ENCODE data around the gene MIPEP. TPM values are rescaled to one million over a fixed set of nuclear protein-coding genes. Genes with fewer than 3 reads are reported as not detected.

Gene MIPEP
- total RNA-seq, 1 experiment from 2014 or later = 24.7 TPM

DNA sequence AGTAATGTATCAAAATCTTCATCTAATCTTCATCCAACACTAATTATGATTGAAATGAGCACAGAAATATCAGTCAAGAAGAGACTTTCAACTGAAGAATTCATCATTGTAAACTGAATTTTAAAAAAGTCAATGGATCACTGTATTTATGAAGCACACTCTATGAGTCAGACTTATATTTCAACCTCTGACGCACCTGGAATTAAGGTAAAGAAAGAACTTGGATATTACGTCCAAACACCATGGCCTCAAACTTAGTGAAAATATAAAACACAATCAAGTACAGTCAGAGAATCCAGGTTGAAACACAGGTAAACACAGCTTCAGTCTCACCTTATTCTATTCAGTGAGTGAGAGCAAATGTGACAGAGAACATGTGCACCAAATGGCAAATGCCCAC lies 39.5 kb downstream of the MIPEP start:
- Mint-ChIP-seq H3K4me3 (ENCODE audit: unreplicated experiment) (no peak overlapping the region), H3K27me3 (ENCODE audit: insufficient read depth, unreplicated experiment) (no peaks in the 10 kb centered on the region), H3K36me3 (ENCODE audit: insufficient read depth, unreplicated experiment) (peaks cover 6% of the 10 kb centered on the region), H3K27ac (ENCODE audit: low read depth, unreplicated experiment) (no peak overlapping the region), H3K9me3 (ENCODE audit: unreplicated experiment) (no peaks in the 10 kb centered on the region), H3K4me1 (ENCODE audit: insufficient read depth, unreplicated experiment) (peaks cover 5% of the 10 kb centered on the region)
- TF ChIP-seq, protein P1, sequence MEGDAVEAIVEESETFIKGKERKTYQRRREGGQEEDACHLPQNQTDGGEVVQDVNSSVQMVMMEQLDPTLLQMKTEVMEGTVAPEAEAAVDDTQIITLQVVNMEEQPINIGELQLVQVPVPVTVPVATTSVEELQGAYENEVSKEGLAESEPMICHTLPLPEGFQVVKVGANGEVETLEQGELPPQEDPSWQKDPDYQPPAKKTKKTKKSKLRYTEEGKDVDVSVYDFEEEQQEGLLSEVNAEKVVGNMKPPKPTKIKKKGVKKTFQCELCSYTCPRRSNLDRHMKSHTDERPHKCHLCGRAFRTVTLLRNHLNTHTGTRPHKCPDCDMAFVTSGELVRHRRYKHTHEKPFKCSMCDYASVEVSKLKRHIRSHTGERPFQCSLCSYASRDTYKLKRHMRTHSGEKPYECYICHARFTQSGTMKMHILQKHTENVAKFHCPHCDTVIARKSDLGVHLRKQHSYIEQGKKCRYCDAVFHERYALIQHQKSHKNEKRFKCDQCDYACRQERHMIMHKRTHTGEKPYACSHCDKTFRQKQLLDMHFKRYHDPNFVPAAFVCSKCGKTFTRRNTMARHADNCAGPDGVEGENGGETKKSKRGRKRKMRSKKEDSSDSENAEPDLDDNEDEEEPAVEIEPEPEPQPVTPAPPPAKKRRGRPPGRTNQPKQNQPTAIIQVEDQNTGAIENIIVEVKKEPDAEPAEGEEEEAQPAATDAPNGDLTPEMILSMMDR (IDR thresholded peaks at IDR 0.05; ENCODE audit: unreplicated experiment) = no peak
- BruUV-seq (replicated peaks) = no TSS peak
- POLR2A ChIA-PET = interaction anchor here (0.7 kb wide), 2 partner anchors 11 to 361 kb away, joined by 3 to 4 read pairs; no protein-coding TSS in a partner anchor
- CTCF ChIA-PET = no interaction called here
- DNase-seq (ENCODE audit: unreplicated experiment) = no peak
- intact Hi-C loops (cut with micrococcal nuclease) = no loop called here

DNA sequence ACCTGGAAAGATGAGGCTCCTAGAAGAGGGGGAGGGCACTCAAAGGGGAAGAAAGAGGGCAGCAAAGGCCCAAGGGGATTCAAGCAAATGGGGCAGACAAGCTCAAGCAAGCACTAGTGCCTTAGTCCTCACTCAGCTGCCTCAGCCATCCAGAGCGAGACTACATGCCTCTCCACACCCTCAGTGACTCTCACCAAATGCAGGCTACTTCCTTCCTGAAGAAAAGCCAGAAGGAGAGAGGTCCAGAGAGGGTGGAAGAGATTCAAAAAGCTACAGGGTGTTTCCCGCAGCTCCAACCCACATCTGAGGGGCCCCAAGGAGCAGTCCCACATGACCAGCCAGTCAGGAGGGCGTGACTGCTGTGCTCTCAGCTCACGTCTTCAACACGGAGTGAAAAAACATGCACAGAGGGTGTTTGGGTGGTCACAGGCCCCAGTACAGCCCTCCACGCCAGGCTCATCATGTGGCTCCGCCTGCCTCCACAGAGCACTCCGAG lies 40.5 kb downstream of the MIPEP start:
- ChIA-PET POLR2A (no interaction called here), CTCF (interaction anchor here (0.6 kb wide), 1 partner anchor 1090 kb away, joined by 3 read pairs; no protein-coding TSS in a partner anchor)
- Mint-ChIP-seq H3K36me3 (ENCODE audit: insufficient read depth, unreplicated experiment) (peaks cover 12% of the 10 kb centered on the region), H3K4me1 (ENCODE audit: insufficient read depth, unreplicated experiment) (peaks cover 5% of the 10 kb centered on the region), H3K4me3 (ENCODE audit: unreplicated experiment) (no peak overlapping the region), H3K9me3 (ENCODE audit: unreplicated experiment) (no peaks in the 10 kb centered on the region), H3K27ac (ENCODE audit: low read depth, unreplicated experiment) (no peak overlapping the region), H3K27me3 (ENCODE audit: insufficient read depth, unreplicated experiment) (no peaks in the 10 kb centered on the region)
- no TSS peak for BruUV-seq (replicated peaks)
- no peak for DNase-seq (ENCODE audit: unreplicated experiment)
- intact Hi-C loops (cut with micrococcal nuclease) = no loop called here
- TF ChIP-seq, protein P1 (IDR thresholded peaks at IDR 0.05; ENCODE audit: unreplicated experiment) = no peak

DNA sequence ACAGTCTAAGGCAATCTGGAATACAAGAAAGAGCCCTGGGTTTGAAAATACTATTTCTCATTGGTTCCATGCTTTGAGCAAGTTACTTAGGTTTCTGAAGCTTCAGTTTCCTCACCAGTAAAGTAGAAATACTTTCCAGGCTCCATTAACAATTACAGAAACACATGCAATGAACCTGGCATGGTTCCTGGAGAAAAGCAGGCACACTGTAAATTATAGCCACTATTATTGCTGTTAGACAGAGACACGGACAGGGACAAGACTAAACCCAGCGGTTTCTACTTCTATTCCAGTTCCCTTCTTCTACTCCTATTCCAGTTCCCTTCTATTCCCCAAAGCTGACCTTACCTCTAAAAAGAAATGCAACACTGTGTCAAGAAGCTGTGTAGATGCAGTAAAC lies 41.2 kb downstream of the MIPEP start:
- DNase-seq (ENCODE audit: unreplicated experiment) = no peak
- H3K27ac Mint-ChIP-seq (ENCODE audit: low read depth, unreplicated experiment) = no peak overlapping the region
- CTCF ChIA-PET = interaction anchor here (0.6 kb wide), 1 partner anchor 1090 kb away, joined by 3 read pairs; no protein-coding TSS in a partner anchor

DNA sequence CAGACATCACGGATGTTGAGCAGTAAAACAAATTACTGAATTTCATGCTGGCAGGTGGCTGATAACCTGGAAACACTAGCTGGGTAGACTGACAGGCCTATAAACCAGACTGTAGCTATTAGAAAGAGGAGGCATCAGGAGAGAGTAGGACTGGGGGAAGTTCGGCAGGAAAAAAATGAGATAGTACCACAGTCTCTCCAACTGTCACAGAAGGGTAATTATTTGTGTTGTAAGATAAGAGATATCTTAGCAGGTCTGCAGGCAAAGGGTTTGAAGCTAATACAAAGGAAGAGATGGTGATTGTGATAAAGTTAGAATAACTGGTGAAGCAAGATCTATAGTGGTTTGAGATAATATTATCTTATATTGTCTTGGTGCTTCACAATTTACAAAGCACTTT lies 41.7 kb downstream of the MIPEP start:
- BruUV-seq (replicated peaks) = no TSS peak
- ChIA-PET POLR2A (interaction anchor here (1.0 kb wide), 1 partner anchor 19 kb away, joined by 3 read pairs; no protein-coding TSS in a partner anchor), CTCF (interaction anchor here (0.8 kb wide), 1 partner anchor 42 kb away, joined by 3 read pairs; no protein-coding TSS in a partner anchor)
- H3K27ac Mint-ChIP-seq (ENCODE audit: low read depth, unreplicated experiment) = no peak overlapping the region
- DNase-seq (ENCODE audit: unreplicated experiment) = no peak
- peaks cover 5% of the 10 kb centered on the region for H3K4me1 Mint-ChIP-seq (ENCODE audit: insufficient read depth, unreplicated experiment)
- peaks cover 15% of the 10 kb centered on the region for H3K36me3 Mint-ChIP-seq (ENCODE audit: insufficient read depth, unreplicated experiment)
- H3K4me3 Mint-ChIP-seq (ENCODE audit: unreplicated experiment) = no peak overlapping the region
- TF ChIP-seq, protein P1 (IDR thresholded peaks at IDR 0.05; ENCODE audit: unreplicated experiment) = no peak
- H3K9me3 Mint-ChIP-seq (ENCODE audit: unreplicated experiment) = no peaks in the 10 kb centered on the region
- intact Hi-C loops (cut with micrococcal nuclease) = no loop called here
- no peaks in the 10 kb centered on the region for H3K27me3 Mint-ChIP-seq (ENCODE audit: insufficient read depth, unreplicated experiment)

More for the DNA sequence above, 41.2 kb downstream of the MIPEP start:
- Mint-ChIP-seq H3K27me3 (ENCODE audit: insufficient read depth, unreplicated experiment) (no peaks in the 10 kb centered on the region), H3K9me3 (ENCODE audit: unreplicated experiment) (no peaks in the 10 kb centered on the region), H3K36me3 (ENCODE audit: insufficient read depth, unreplicated experiment) (peaks cover 12% of the 10 kb centered on the region), H3K4me1 (ENCODE audit: insufficient read depth, unreplicated experiment) (peaks cover 5% of the 10 kb centered on the region), H3K4me3 (ENCODE audit: unreplicated experiment) (no peak overlapping the region)
- TF ChIP-seq, protein P1 (IDR thresholded peaks at IDR 0.05; ENCODE audit: unreplicated experiment) = no peak
- BruUV-seq (replicated peaks) = no TSS peak
- intact Hi-C loops (cut with micrococcal nuclease) = no loop called here
- POLR2A ChIA-PET = interaction anchor here (1.0 kb wide), 1 partner anchor 18 kb away, joined by 3 read pairs; no protein-coding TSS in a partner anchor
